OCI-LY7 (cell line): ENCODE results near the gene ZC2HC1C. TPM values are rescaled to one million over a fixed set of nuclear protein-coding genes. Genes with fewer than 3 reads are reported as not detected.
A peak's percentile ranks its signal among the peaks of the same experiment; 100 is the strongest.

Experiments
- BruUV-seq: library from RNA; stranded (reverse); fragments of 400-500 nt; replicated peaks from 2 replicates; lab custom pipeline; 2021; lab: Mats Ljungman, UMichigan
- CTCF ChIA-PET: fragments of 300-600 bp; sonication (Branson Sonifier 250); formaldehyde crosslinking; loops from one replicate; lab custom pipeline; 2022; ENCODE audit warnings: antibody characterized with exemption; ENCODE audit not compliant: unreplicated experiment; lab: Charles Lee
- POLR2A ChIA-PET: fragments of 300-600 bp; sonication (Branson Sonifier 250); formaldehyde crosslinking; loops from one replicate; lab custom pipeline; 2022; ENCODE audit warnings: antibody characterized with exemption; lab: Charles Lee
- DNase-seq: peaks from one replicate; pipeline ENCODE4 v3.0.0-alpha.2; 2015; ENCODE audit warnings: low spot score
- H2AFZ ChIP-seq: fragments of 200-600 bp; sonication (generic), shearing (Covaris generic); 2 replicates; pipeline ENCODE4 v1.6.1; 2014; ENCODE audit warnings: mild to moderate bottlenecking, antibody characterized with exemption, low read length, moderate library complexity
- H3K27ac ChIP-seq: fragments of 200-600 bp; sonication (generic); 2 replicates; pipeline ENCODE4 v1.5.1; 2014; ENCODE audit warnings: mixed run types, low read depth, mild to moderate bottlenecking, moderate library complexity, low read length, inconsistent platforms; ENCODE audit not compliant: poor library complexity, severe bottlenecking
- H3K36me3 ChIP-seq: fragments of 200-600 bp; sonication (generic); 2 replicates; pipeline ENCODE4 v1.6.1; 2014; ENCODE audit warnings: mild to moderate bottlenecking, antibody characterized with exemption, low read length, moderate library complexity, mixed read lengths; ENCODE audit not compliant: insufficient read depth
- H3K4me1 ChIP-seq: fragments of 200-600 bp; sonication (generic); 2 replicates; pipeline ENCODE4 v1.5.1; 2014; ENCODE audit warnings: mild to moderate bottlenecking, low read length; ENCODE audit not compliant: insufficient read depth, poor library complexity, severe bottlenecking
- H3K4me2 ChIP-seq: fragments of 200-600 bp; sonication (generic); 2 replicates; pipeline ENCODE4 v1.6.1; 2014; ENCODE audit warnings: mild to moderate bottlenecking, low read length
- H3K4me3 ChIP-seq: fragments of 200-600 bp; sonication (generic); 2 replicates; pipeline ENCODE4 v1.5.1; 2014; ENCODE audit warnings: mild to moderate bottlenecking, low read depth, low read length; ENCODE audit not compliant: poor library complexity, severe bottlenecking
- H3K79me2 ChIP-seq: fragments of 200-600 bp; sonication (generic); 2 replicates; pipeline ENCODE4 v1.6.1; 2016; ENCODE audit warnings: low read depth, mild to moderate bottlenecking, low read length, moderate library complexity, mixed read lengths; ENCODE audit not compliant: insufficient read depth
- H3K9me2 ChIP-seq: fragments of 200-600 bp; sonication (generic); 2 replicates; pipeline ENCODE4 v1.6.1; 2016; ENCODE audit warnings: mild to moderate bottlenecking, low read length, mixed read lengths; ENCODE audit not compliant: insufficient read depth
- H3K9me3 ChIP-seq: fragments of 200-600 bp; sonication (generic); 2 replicates; pipeline ENCODE4 v1.6.1; 2014; ENCODE audit warnings: mild to moderate bottlenecking, mixed run types, low read length, mixed read lengths
- H4K20me1 ChIP-seq: fragments of 200-600 bp; sonication (generic); 2 replicates; pipeline ENCODE4 v1.6.1; 2014; ENCODE audit warnings: mild to moderate bottlenecking, antibody characterized with exemption, low read length, moderate library complexity, mixed read lengths; ENCODE audit not compliant: insufficient read depth
- CTCF ChIP-seq: fragments of 200-600 bp; sonication (generic); conservative IDR thresholded peaks from 2 replicates; pipeline ENCODE4 v1.5.1; 2014; ENCODE audit warnings: mild to moderate bottlenecking, antibody characterized with exemption, low read length, moderate library complexity, mixed read lengths
- EZH2phosphoT487 ChIP-seq: fragments of 200-600 bp; sonication (generic); IDR thresholded peaks from 2 replicates; pipeline ENCODE4 v1.6.1; 2018; ENCODE audit warnings: low read depth, borderline replicate concordance, mild to moderate bottlenecking, mixed run types, antibody characterized with exemption, low read length, moderate library complexity, mixed read lengths
- intact Hi-C: fragments of 100-400 bp; cut with micrococcal nuclease; formaldehyde crosslinking; loops from one replicate; pipeline ENCODE4 v1.10.0; 2022; ENCODE audit not compliant: unreplicated experiment
- small RNA-seq: library from RNA; depleted of rRNA; stranded (forward); fragments of <200 nt; gene quantifications from one replicate; pipeline ENCODE3, GENCODE V24; 2014
- total RNA-seq, 2 experiments: library from RNA; depleted of rRNA in 1 of 2; stranded (reverse); fragments of >200 nt in 1 of 2; shearing (Covaris generic) in 1 of 2; gene quantifications; 2 replicates each; pipeline ENCODE4 v1.2.3, GENCODE V29; 2014 to 2022

Gene ZC2HC1C
- total RNA-seq, 2 experiments from 2014 or later = 3.4 to 3.7 TPM

- Histone ChIP-seq H3K4me2 (peak overlapping the region; percentile 95), H3K36me3 (peaks cover 40% of the 10 kb centered on the region), H4K20me1 (peaks cover 11% of the 10 kb centered on the region; the same call in 1 of the 2 replicates), H2AFZ (no peak overlapping the region), H3K4me1 (peaks cover 28% of the 10 kb centered on the region), H3K27ac (no peak overlapping the region), H3K9me2 (no peaks in the 10 kb centered on the region), H3K79me2 (peaks cover 47% of the 10 kb centered on the region), H3K9me3 (0 out of 2 replicates have a peak, but pooled peaks cover 4% of the 10 kb centered on the region), H3K4me3 (peak overlapping the region; percentile 78)
- POLR2A ChIA-PET = interaction anchor here (0.6 to 1.2 kb wide), 5 partner anchors 12 to 1440 kb away, joined by 3 to 8 read pairs (median 4); no protein-coding TSS in a partner anchor
- no peak for TF ChIP-seq EZH2phosphoT487
- no peak for TF ChIP-seq CTCF
- BruUV-seq = no TSS peak
- intact Hi-C loops = no loop called here
- DNase-seq = no peak
- CTCF ChIA-PET = interaction anchor here (1.0 kb wide), 1 partner anchor 175 kb away, joined by 3 read pairs; no protein-coding TSS in a partner anchor
Observed at GRCh38 chr14:75128596-75128990, 59.2 kb downstream of the ZC2HC1C start.

Small RNAs within 50 kb of the gene (small RNA-seq; reads per million reads assigned to genes)
- gene HIF1AP1 (not detected), gene RNU6-689P (not detected)

Other genes with a start within 250 kb of the ZC2HC1C start
- 0.35 and 0.51 TPM in 2 replicates for gene PROX2, start 193.5 kb upstream of the ZC2HC1C start, total RNA-seq (2014; rRNA removed; shearing (Covaris generic))
- gene PROX2, start 193.5 kb upstream of the ZC2HC1C start, total RNA-seq (2022) = 0.74 and 0.76 TPM in 2 replicates
- gene DLST, start 187.7 kb upstream of the ZC2HC1C start, total RNA-seq (2014; rRNA removed; shearing (Covaris generic)) = 70.2 and 74.4 TPM in 2 replicates
- 95.1 and 95.7 TPM in 2 replicates for gene DLST, start 187.7 kb upstream of the ZC2HC1C start, total RNA-seq (2022)
- gene RPS6KL1, start 146.4 kb upstream of the ZC2HC1C start, total RNA-seq (2014; rRNA removed; shearing (Covaris generic)) = 6.1 and 11.3 TPM in 2 replicates
- gene RPS6KL1, start 146.4 kb upstream of the ZC2HC1C start, total RNA-seq (2022) = 14.0 and 15.3 TPM in 2 replicates
- gene PGF, start 114.0 kb upstream of the ZC2HC1C start, total RNA-seq (2014; rRNA removed; shearing (Covaris generic)) = 0.09 and 0.13 TPM in 2 replicates
- 0.19 TPM in 1 of 2 replicates, not detected in the other for gene PGF, start 114.0 kb upstream of the ZC2HC1C start, total RNA-seq (2022)
- 33.5 and 42.0 TPM in 2 replicates for gene EIF2B2, start 66.7 kb upstream of the ZC2HC1C start, total RNA-seq (2014; rRNA removed; shearing (Covaris generic))
- 49.8 and 53.8 TPM in 2 replicates for gene EIF2B2, start 66.7 kb upstream of the ZC2HC1C start, total RNA-seq (2022)
- gene MLH3, start 18.2 kb upstream of the ZC2HC1C start, total RNA-seq (2014; rRNA removed; shearing (Covaris generic)) = 5.1 and 6.6 TPM in 2 replicates
- 6.1 and 6.7 TPM in 2 replicates for gene MLH3, start 18.2 kb upstream of the ZC2HC1C start, total RNA-seq (2022)
- gene ACYP1, start 5.6 kb upstream of the ZC2HC1C start, total RNA-seq (2014; rRNA removed; shearing (Covaris generic)) = 97.5 and 121 TPM in 2 replicates
- gene ACYP1, start 5.6 kb upstream of the ZC2HC1C start, total RNA-seq (2022) = 65.0 and 80.9 TPM in 2 replicates
- 58.3 and 65.8 TPM in 2 replicates for gene NEK9, start 57.4 kb downstream of the ZC2HC1C start, total RNA-seq (2014; rRNA removed; shearing (Covaris generic))
- 82.6 and 86.4 TPM in 2 replicates for gene NEK9, start 57.4 kb downstream of the ZC2HC1C start, total RNA-seq (2022)
- 63.1 and 129 TPM in 2 replicates for gene TMED10, start 107.0 kb downstream of the ZC2HC1C start, total RNA-seq (2014; rRNA removed; shearing (Covaris generic))
- gene TMED10, start 107.0 kb downstream of the ZC2HC1C start, total RNA-seq (2022) = 221 and 232 TPM in 2 replicates
- 12.4 and 16.9 TPM in 2 replicates for gene FOS, start 209.2 kb downstream of the ZC2HC1C start, total RNA-seq (2014; rRNA removed; shearing (Covaris generic))
- gene FOS, start 209.2 kb downstream of the ZC2HC1C start, total RNA-seq (2022) = 3.3 and 4.6 TPM in 2 replicates